HepG2 (cell line): ENCODE results near the gene UGCG. TPM values are rescaled to one million over a fixed set of nuclear protein-coding genes. Genes with fewer than 3 reads are reported as not detected.
A peak's percentile ranks its signal among the peaks of the same experiment; 100 is the strongest.

Experiments used
- ATAC-seq: fragments of 200-7000 bp; cut with Tn5 transposase; 3 replicates; pipeline ENCODE4 v1.9.1; 2020; ENCODE audit warnings: mild to moderate bottlenecking, moderate library complexity
- BruUV-seq: library from RNA; stranded (reverse); fragments of 400-500 nt; replicated peaks from 2 replicates; lab custom pipeline; 2021; lab: Mats Ljungman, UMichigan
- CTCF ChIA-PET: fragments of 300-600 bp; formaldehyde crosslinking; extraction: SDS; loops from one replicate; lab custom pipeline; 2021; ENCODE audit warnings: low total read pairs, inconsistent platforms, low intra/inter-chr PET ratio; lab: Yijun Ruan, JAX
- POLR2A ChIA-PET: fragments of 350-600 bp; sonication (Branson Sonifier 250); formaldehyde crosslinking; loops from one replicate; lab custom pipeline; 2020; ENCODE audit warnings: antibody characterized with exemption, inconsistent platforms; lab: Yijun Ruan, JAX
- DNase-seq: peaks from one replicate; pipeline ENCODE4 v3.0.0-alpha.2; 2015; ENCODE audit warnings: low spot score
- FAIRE-seq: peaks from 3 replicates; lab custom pipeline; 2011; peaks lifted over from hg19 to GRCh38; lab: Jason Lieb, UNC
- H2AFZ ChIP-seq: one replicate; pipeline ENCODE4 v1.6.1; 2011; ENCODE audit warnings: low read length, inconsistent platforms
- H3K27ac ChIP-seq: fragments of 300-600 bp; 3 replicates; pipeline ENCODE4 v1.8.0; 2011; ENCODE audit warnings: mixed run types, mild to moderate bottlenecking, mixed read lengths, low read length, inconsistent platforms; ENCODE audit not compliant: insufficient read depth; ENCODE audit errors: extremely low read length
- H3K27me3 ChIP-seq, 2 experiments: fragments of 200-600 bp in 1 of 2; 2 replicates in 1 of 2; 3 replicates in 1 of 2; pipeline versions ENCODE4 v1.6.0 to v1.8.0; 2011; ENCODE audit warnings: low read length in 2 of 2, mild to moderate bottlenecking in 2 of 2, moderate library complexity in 2 of 2, inconsistent platforms in 1 of 2; ENCODE audit not compliant: insufficient read depth in 2 of 2, control insufficient read depth in 1 of 2
- H3K36me3 ChIP-seq, 2 experiments: fragments of 200-600 bp in 1 of 2; replicated peaks in 1 of 2; 2 replicates in 1 of 2; 3 replicates in 1 of 2; pipeline versions ENCODE4 v1.5.1 to v1.8.0; 2011; ENCODE audit warnings: low read length in 2 of 2, inconsistent platforms in 1 of 2; ENCODE audit not compliant: insufficient read depth in 2 of 2, control insufficient read depth in 1 of 2
- H3K4me1 ChIP-seq: 2 replicates; pipeline ENCODE4 v1.5.1; 2012; ENCODE audit warnings: low read length, inconsistent platforms; ENCODE audit not compliant: insufficient read depth
- H3K4me2 ChIP-seq: 2 replicates; pipeline ENCODE4 v1.6.0; 2011; ENCODE audit warnings: low read depth, low read length, inconsistent platforms
- H3K4me3 ChIP-seq, 3 experiments: fragments of 200-600 bp in 1 of 3; sonication (generic), shearing (Covaris generic) in 1 of 3; replicated peaks in 1 of 3; 2 replicates each; pipeline ENCODE4 v1.5.1; 2011 to 2016; ENCODE audit warnings: low read length in 3 of 3, inconsistent platforms in 2 of 3, low read depth in 2 of 3, mild to moderate bottlenecking in 2 of 3, control low read depth in 1 of 3, mixed read lengths in 1 of 3; ENCODE audit not compliant: insufficient read depth in 1 of 3
- H3K79me2 ChIP-seq: one replicate; pipeline ENCODE4 v1.6.1; 2011; ENCODE audit warnings: low read length, inconsistent platforms; ENCODE audit not compliant: insufficient read depth
- H3K9ac ChIP-seq: 2 replicates; pipeline ENCODE4 v1.6.0; 2011; ENCODE audit warnings: mild to moderate bottlenecking, low read depth, low read length, inconsistent platforms; ENCODE audit not compliant: insufficient read depth
- H3K9me3 ChIP-seq: 2 replicates; pipeline ENCODE4 v1.5.1; 2012; ENCODE audit warnings: mild to moderate bottlenecking, low read length
- H4K20me1 ChIP-seq: 2 replicates; pipeline ENCODE4 v1.6.0; 2011; ENCODE audit warnings: inconsistent platforms, mild to moderate bottlenecking, low read length, moderate library complexity; ENCODE audit not compliant: insufficient read depth
- CTCF ChIP-seq: sonication (generic); formaldehyde crosslinking; IDR thresholded peaks from 2 replicates; pipeline ENCODE4 v1.5.0; 2020; ENCODE audit warnings: mild to moderate bottlenecking, missing genetic modification reagents, moderate library complexity
- HCFC1 ChIP-seq: fragments of 150-350 bp; IDR thresholded peaks from 2 replicates; pipeline ENCODE4 v1.6.1; 2014; ENCODE audit warnings: low read depth, low read length
- HHEX ChIP-seq: IDR thresholded peaks from 2 replicates; pipeline ENCODE4 v1.6.1; 2016; ENCODE audit warnings: control low read depth
- KLF9 ChIP-seq: IDR thresholded peaks from 2 replicates; pipeline ENCODE4 v1.6.1; 2016; ENCODE audit warnings: low read depth
- RXRB ChIP-seq: IDR thresholded peaks from 2 replicates; pipeline ENCODE4 v1.6.1; 2016; ENCODE audit warnings: borderline replicate concordance, missing genetic modification reagents, missing compliant biosample characterization
- THAP11 ChIP-seq: IDR thresholded peaks from 2 replicates; pipeline ENCODE4 v1.6.1; 2016; ENCODE audit warnings: missing biosample characterization, missing genetic modification reagents
- ZNF121 ChIP-seq: sonication (generic); formaldehyde crosslinking; IDR thresholded peaks from 2 replicates; pipeline ENCODE4 v1.5.0; 2020; ENCODE audit warnings: mild to moderate bottlenecking, missing genetic modification reagents
- ZNF20 ChIP-seq: sonication (generic); formaldehyde crosslinking; IDR thresholded peaks from 2 replicates; pipeline ENCODE4 v1.4.0; 2020; ENCODE audit warnings: mild to moderate bottlenecking, moderate library complexity, missing genetic modification reagents
- ZNF224 ChIP-seq: sonication (generic); formaldehyde crosslinking; IDR thresholded peaks from 2 replicates; pipeline ENCODE4 v1.5.0; 2020; ENCODE audit warnings: mild to moderate bottlenecking, missing genetic modification reagents
- ZNF619 ChIP-seq: sonication (generic); formaldehyde crosslinking; IDR thresholded peaks from 2 replicates; pipeline ENCODE4 v1.4.0; 2020; ENCODE audit warnings: mild to moderate bottlenecking, missing genetic modification reagents
- ZNF710 ChIP-seq: sonication (generic); formaldehyde crosslinking; IDR thresholded peaks from 2 replicates; pipeline ENCODE4 v1.5.0; 2020; ENCODE audit warnings: mild to moderate bottlenecking, missing genetic modification reagents, borderline replicate concordance
- ZNF713 ChIP-seq: sonication (generic); formaldehyde crosslinking; IDR thresholded peaks from 2 replicates; pipeline ENCODE4 v1.4.0; 2020; ENCODE audit warnings: mild to moderate bottlenecking, missing genetic modification reagents
- WGBS: methylation state at CpG from one replicate; pipeline ENCODE4 v1.1.6; 2017; ENCODE audit warnings: low lambda C conversion rate; 5-methylcytosine and 5-hydroxymethylcytosine counted together
- in situ Hi-C: cut with HindIII; loops from 2 replicates; pipeline ENCODE4 v1.10.0; 2017; ENCODE audit warnings: low pct_unique_long_range_greater_than_20kb; ENCODE audit not compliant: extremely low pct_ligation_motif_present
- intact Hi-C: fragments of 100-400 bp; cut with micrococcal nuclease; formaldehyde crosslinking; loops from one replicate; pipeline ENCODE4 v1.10.0; 2022; ENCODE audit not compliant: unreplicated experiment
- polyA plus RNA-seq, 8 experiments: library from polyadenylated mRNA; depleted of rRNA in 3 of 8; stranded (reverse) in 7 of 8; unstranded in 1 of 8; fragments of >200 nt; fragmentation: Illumina TruSeq in 4 of 8; extraction: Trizol in 4 of 8; gene quantifications; 2 replicates each; pipeline versions ENCODE4 v1.2.1 to v1.2.3, GENCODE V29; 2011 to 2016; ENCODE audit warnings: low read depth in 4 of 8, missing spikeins in 1 of 8, mixed read lengths in 1 of 8; ENCODE audit not compliant: insufficient read depth in 1 of 8
- total RNA-seq, 5 experiments: library from RNA; depleted of rRNA; stranded (reverse); fragments of >200 nt; fragmentation: Illumina TruSeq; extraction: Trizol; gene quantifications; 2 replicates each; pipeline ENCODE4 v1.2.3, GENCODE V29; 2016; ENCODE audit warnings: low read depth in 1 of 5

UGCG gene
- total and polyA plus RNA-seq, 2 of the 13 experiments (the other 11 are each of a cell fraction or from before 2014, with no cell fraction given), result 10.5 to 13.9 TPM

GRCh38 chr9:111966124-111966723 is 69.6 kb downstream of the UGCG start:
- WGBS, result 75% methylated on average over 14 of the region's 15 CpGs
- FAIRE-seq (no peak), ATAC-seq (no peak), DNase-seq (no peak)
- Histone ChIP-seq H3K9ac (no peak overlapping the region), H3K9me3 (no peaks in the 10 kb centered on the region), H3K27ac (no peak overlapping the region), H3K27me3 (no peaks in the 10 kb centered on the region), H3K4me1 (peaks cover 11% of the 10 kb centered on the region), H3K4me2 (no peak overlapping the region), H3K4me3 (no peak overlapping the region), H3K79me2 (no peaks in the 10 kb centered on the region), H3K36me3 (no peaks in the 10 kb centered on the region), H2AFZ (no peak overlapping the region), H4K20me1 (no peaks in the 10 kb centered on the region)
- in situ Hi-C loops, result loop anchor here (10.0 kb wide), 1 partner anchor 201 kb away; no protein-coding TSS in a partner anchor
- TF ChIP-seq KLF9 (CRISPR knock-in tag) (no peak), ZNF121 (CRISPR knock-in tag) (peak; percentile 40; the same call in 1 of the 2 replicates)
- intact Hi-C loops, result no loop called here
- BruUV-seq, result no TSS peak
- CTCF ChIA-PET, result no interaction called here
- POLR2A ChIA-PET, result no interaction called here

- Histone ChIP-seq H3K9ac (no peak overlapping the region), H3K79me2 (no peaks in the 10 kb centered on the region), H4K20me1 (no peaks in the 10 kb centered on the region), H3K4me1 (peaks cover 11% of the 10 kb centered on the region), H3K36me3 (no peaks in the 10 kb centered on the region), H3K27ac (no peak overlapping the region), H3K4me3 (no peak overlapping the region), H2AFZ (no peak overlapping the region), H3K4me2 (no peak overlapping the region), H3K9me3 (no peaks in the 10 kb centered on the region), H3K27me3 (no peaks in the 10 kb centered on the region)
- in situ Hi-C loops (loop anchor here (10.0 kb wide), 1 partner anchor 202 kb away; no protein-coding TSS in a partner anchor), intact Hi-C loops (no loop called here)
- FAIRE-seq (no peak), ATAC-seq (no peak), DNase-seq (no peak)
- CTCF ChIA-PET, result no interaction called here
- POLR2A ChIA-PET, result no interaction called here
- no CpG with 5 or more reads among the region's 1 CpG for WGBS
- no TSS peak for BruUV-seq
- TF ChIP-seq ZNF224 (CRISPR knock-in tag) (no peak), ZNF713 (no peak), THAP11 (no peak), ZNF619 (CRISPR knock-in tag) (no peak), HHEX (CRISPR knock-in tag) (no peak), HCFC1 (no peak), RXRB (no peak), ZNF20 (CRISPR knock-in tag) (no peak), CTCF (no peak), ZNF710 (CRISPR knock-in tag) (no peak)
These were observed 70.3 kb downstream of the UGCG start for GRCh38 chr9:111966861-111967291.
